Activated T-cell treated with anti-CD3 and anti-CD28 coated beads, Interleukin-2, amount 50 U/mL, for 4 hours (primary cell): ENCODE measurements around the gene RUNX1. TPM values are rescaled to one million over a fixed set of nuclear protein-coding genes. Genes with fewer than 3 reads are reported as not detected.

Experiments
- ATAC-seq, 2 donors: fragments of 200-7000 bp; cut with Tn5 transposase; one replicate each; pipeline ENCODE4 v1.10.0; 2021
- DNase-seq: peaks from one replicate; pipeline ENCODE4 v3.0.0-alpha.2; 2020
- H3K27me3 Mint-ChIP-seq: one replicate; pipeline ENCODE4 v1.8.0; 2021; ENCODE audit warnings: low read depth, mixed read lengths
- H3K36me3 Mint-ChIP-seq: one replicate; pipeline ENCODE4 v1.8.0; 2022; ENCODE audit warnings: mixed read lengths; ENCODE audit not compliant: insufficient read depth
- H3K4me1 Mint-ChIP-seq: one replicate; pipeline ENCODE4 v1.8.0; 2021; ENCODE audit warnings: low read depth, mixed read lengths
- H3K4me3 Mint-ChIP-seq: one replicate; pipeline ENCODE4 v1.8.0; 2021; ENCODE audit warnings: mild to moderate bottlenecking, moderate library complexity, mixed read lengths
- H3K9me3 Mint-ChIP-seq: one replicate; pipeline ENCODE4 v1.8.0; 2021; ENCODE audit warnings: mixed read lengths
- total RNA-seq, 3 donors: library from RNA; stranded (reverse); gene quantifications; one replicate each; pipeline ENCODE4 v1.2.1, GENCODE V29; 2021

Gene RUNX1
- total RNA-seq, 3 donors from 2014 or later = 91.6 to 116 (median 99.9) TPM

DNA sequence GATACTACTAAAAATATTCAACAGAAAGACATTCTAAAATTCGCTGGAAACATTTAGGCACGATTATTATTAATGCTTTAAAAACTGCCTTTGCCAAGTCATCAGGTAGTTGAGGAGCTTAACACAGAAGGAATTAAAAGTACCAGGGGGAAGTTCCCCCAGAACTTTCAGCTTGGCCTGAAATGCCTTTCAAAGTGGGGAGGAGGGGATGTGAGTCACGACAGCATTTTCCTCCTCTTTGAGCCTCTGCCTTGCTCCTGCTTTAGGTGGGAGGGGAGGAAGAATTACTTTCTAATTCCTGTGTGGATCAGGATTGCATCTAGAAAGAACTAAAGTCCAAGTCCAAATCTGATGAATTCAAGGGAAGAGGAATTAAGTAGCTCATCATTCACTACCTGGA, 196.7 kb downstream of the RUNX1 start:
- Mint-ChIP-seq H3K4me1 (peaks cover 5% of the 10 kb centered on the region), H3K36me3 (peaks cover 38% of the 10 kb centered on the region), H3K27me3 (no peaks in the 10 kb centered on the region), H3K4me3 (no peak overlapping the region), H3K9me3 (no peaks in the 10 kb centered on the region)
- ATAC-seq = no peak
- no peak for DNase-seq

DNA sequence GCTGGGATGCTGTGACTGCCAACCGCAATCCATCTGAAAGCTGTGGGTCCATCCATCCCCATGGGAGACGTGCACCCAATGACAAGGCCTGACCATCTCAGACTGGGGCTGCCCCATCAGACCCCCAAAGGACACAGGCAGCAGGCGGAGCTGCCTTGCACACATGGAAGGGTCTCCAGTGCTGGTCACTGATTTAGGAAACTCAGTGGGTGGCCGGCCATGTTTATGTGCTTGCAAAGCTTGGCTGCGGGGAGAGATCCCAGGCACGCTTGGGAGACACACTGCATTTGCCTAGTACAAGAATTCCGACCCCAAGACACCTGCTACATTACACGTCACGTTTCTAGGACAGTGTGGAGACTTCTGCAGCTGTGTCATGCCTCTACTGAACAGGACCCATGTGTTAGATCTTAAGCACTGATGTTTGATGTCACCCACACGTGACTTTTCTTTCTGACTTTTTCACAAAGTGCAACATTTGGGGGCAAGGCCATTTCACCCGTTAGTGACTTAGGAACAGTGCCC, 198.9 kb downstream of the RUNX1 start:
- peaks cover 31% of the 10 kb centered on the region for H3K36me3 Mint-ChIP-seq
- DNase-seq (no peak), ATAC-seq (no peak)
- no peaks in the 10 kb centered on the region for H3K27me3 Mint-ChIP-seq
- H3K4me1 Mint-ChIP-seq = peaks cover 23% of the 10 kb centered on the region
- H3K9me3 Mint-ChIP-seq = no peaks in the 10 kb centered on the region
- H3K4me3 Mint-ChIP-seq = no peak overlapping the region

DNA sequence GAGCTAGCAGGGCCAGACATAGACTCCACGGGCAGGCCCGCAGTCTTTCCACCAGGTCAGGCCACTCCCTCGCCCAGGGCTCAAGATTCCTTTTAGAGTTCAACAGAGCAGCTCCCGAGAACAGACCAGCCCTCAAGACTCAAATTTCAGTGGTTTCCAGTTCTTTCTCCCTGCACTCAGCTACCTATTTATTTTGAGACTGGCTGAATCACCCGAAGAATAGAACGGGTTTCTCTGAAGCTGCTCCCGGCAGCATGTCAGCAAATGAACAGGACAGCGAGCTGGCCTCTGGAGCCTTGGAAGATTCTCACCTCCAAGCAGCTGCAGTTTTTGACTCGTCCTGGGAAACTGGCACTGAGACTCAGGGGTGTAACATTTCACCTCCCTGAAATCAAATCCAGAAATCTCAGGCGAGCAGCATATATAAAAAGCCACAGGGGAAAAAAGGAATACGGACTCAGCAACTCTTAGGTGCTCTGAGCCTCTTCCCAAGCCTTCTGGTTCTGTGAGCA, 202.4 kb downstream of the RUNX1 start:
- Mint-ChIP-seq H3K4me3 (no peak overlapping the region), H3K27me3 (no peaks in the 10 kb centered on the region), H3K9me3 (no peaks in the 10 kb centered on the region), H3K36me3 (peaks cover 31% of the 10 kb centered on the region), H3K4me1 (peaks cover 41% of the 10 kb centered on the region)
- DNase-seq = no peak
- ATAC-seq = no peak

DNA sequence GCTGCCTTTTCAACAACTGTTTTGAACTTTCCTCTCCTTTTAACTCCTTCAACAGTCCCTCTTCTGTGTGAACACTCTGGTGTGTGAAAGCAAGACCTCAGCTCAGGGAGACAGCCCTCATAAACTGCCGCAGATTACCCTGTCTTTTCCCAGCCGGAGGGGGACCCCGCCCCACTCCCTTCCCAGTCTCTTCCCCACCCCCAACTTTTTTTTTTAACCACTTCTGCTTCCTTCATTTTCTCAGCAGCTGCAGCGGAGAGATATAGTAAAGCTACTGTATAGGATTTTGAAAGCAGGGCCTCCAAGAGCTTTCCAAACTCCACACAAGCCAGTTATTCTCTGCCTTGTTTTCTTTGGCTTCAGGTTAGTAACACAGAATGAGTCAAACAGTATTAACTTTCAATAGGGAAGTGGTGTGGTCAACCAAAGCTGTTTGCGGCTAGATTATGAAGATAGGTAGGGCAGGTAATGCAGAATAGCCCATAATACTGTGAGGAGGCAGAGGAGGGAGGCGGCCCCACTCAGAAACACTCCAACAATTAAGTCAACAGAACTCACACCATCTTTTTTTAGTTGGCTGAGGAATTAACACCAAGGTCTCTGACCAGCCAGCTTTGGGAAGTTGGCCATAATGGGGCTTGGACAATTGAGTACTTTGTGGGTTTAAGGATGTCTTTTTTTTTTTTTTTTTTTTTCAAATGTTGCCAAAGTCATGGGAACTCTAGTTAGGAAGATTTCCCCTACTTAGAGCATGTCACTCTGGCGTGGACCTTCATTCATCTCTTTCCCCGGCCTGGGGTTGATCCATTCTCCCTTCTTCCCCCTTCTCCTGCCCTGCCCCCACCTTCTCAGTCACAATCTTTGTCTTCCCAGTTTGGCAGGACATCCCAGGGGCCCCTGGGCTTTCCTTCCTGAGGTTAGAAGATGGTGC, 203.3 kb downstream of the RUNX1 start:
- H3K9me3 Mint-ChIP-seq = no peaks in the 10 kb centered on the region
- no peaks in the 10 kb centered on the region for H3K27me3 Mint-ChIP-seq
- no peak overlapping the region for H3K4me3 Mint-ChIP-seq
- H3K4me1 Mint-ChIP-seq = peaks cover 44% of the 10 kb centered on the region
- DNase-seq (no peak), ATAC-seq (peak; percentile 72 to 76)
- peaks cover 30% of the 10 kb centered on the region for H3K36me3 Mint-ChIP-seq

DNA sequence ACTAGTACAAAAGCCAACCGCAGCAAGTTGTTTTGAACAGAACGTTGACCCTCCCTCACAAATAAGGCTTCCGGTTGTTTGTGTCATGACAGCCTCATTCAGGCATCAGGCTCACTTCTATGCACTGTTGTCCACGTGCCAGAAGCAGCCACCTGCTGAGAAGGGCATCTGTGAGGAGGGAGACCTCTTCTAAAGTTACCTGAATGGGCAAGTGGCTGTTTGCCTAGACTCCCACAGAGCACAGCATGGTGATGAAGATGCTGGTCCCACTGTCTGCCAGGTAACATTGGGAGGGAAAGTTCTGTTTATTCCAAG, 204.2 kb downstream of the RUNX1 start:
- ATAC-seq = no peak
- Mint-ChIP-seq H3K27me3 (no peaks in the 10 kb centered on the region), H3K9me3 (no peaks in the 10 kb centered on the region), H3K4me3 (no peak overlapping the region), H3K36me3 (peaks cover 39% of the 10 kb centered on the region), H3K4me1 (peaks cover 51% of the 10 kb centered on the region)
- no peak for DNase-seq

DNA sequence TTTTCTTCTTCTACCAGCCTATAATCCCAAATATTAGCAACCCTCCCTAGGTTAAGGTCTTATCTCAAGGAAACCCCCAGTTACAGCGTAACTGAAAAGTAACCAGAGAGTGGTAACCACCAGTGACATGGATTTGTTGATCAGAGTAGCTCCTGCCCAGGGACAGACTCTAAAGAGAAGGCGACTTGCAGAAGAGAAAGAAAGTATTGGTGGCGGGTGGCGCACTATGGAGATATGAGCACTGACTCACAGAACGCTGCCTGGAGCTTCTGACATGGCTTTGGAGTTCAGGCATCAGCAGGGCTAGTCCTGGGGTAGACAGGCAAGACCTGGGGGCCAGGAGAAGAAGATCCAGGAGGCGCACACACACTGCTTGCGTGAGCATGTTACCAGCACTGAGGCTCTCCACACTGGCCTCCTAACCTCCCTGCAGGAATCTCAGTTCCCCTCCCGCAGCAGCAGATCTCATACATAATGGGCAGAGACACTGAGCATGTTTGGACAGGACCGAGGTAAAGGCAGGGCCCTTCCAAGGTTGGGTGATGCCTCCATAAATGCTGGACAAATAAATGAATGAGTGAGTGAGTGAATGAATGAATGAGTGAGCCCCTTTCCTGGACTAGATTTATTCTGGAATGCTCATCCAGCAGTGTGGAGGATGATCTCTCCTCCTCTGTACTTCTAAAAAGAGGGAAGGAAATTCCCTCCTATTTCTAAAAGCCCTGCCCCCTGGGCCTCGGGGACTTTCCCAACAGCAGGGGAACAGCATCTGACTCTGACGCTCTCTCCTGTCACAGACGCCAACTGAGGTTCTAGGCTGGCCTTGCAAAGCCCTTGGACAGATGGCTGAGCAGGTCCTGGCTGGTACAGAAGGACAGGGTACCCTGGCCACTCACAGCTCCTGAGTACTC, 204.8 kb downstream of the RUNX1 start:
- DNase-seq (no peak), ATAC-seq (no peak)
- Mint-ChIP-seq H3K27me3 (no peaks in the 10 kb centered on the region), H3K4me3 (no peak overlapping the region), H3K36me3 (peaks cover 46% of the 10 kb centered on the region), H3K9me3 (no peaks in the 10 kb centered on the region), H3K4me1 (peaks cover 57% of the 10 kb centered on the region)

DNA sequence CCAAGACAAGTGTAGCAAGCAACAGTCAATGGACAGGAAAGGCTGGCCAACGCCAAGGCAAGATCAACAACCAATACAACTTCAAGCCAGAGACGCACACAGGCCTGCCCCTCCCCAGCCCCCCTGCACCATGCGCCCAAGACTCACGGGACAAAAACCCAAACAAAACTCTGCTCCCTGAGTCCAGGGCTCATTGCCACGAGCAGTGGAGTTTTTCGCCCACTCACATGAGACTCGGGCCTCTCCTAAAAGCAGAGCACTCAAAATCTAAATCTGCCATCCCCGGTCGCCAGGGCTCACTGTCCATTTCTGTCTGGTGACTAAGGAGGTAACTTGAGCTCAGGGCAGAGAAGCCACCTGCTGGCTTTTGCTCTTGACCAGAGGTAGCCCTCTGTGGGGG, 205.5 kb downstream of the RUNX1 start:
- DNase-seq (no peak), ATAC-seq (no peak)
- Mint-ChIP-seq H3K4me1 (peaks cover 62% of the 10 kb centered on the region), H3K4me3 (no peak overlapping the region), H3K27me3 (no peaks in the 10 kb centered on the region), H3K9me3 (no peaks in the 10 kb centered on the region), H3K36me3 (peaks cover 51% of the 10 kb centered on the region)

DNA sequence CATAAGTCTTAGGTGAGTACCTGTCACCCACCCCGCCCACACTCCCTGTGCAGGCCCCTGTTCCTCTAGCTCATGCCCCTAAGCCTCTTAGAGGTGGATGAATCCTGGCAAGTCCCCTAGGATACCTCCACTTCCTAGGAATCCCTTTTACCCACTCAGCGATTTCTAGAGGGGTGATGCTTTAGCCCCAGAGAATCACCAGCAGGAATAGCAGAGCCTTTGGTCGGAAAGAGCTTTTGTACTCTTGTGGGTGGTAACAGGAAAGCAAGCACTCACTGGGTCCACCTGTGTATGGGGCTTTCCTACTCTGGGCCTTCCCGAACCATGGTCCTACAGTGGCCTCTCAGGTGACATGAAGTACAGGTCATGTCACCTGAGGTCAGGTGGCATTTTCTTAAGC, 207.9 kb downstream of the RUNX1 start:
- no peaks in the 10 kb centered on the region for H3K9me3 Mint-ChIP-seq
- H3K27me3 Mint-ChIP-seq = no peaks in the 10 kb centered on the region
- peaks cover 62% of the 10 kb centered on the region for H3K36me3 Mint-ChIP-seq
- H3K4me1 Mint-ChIP-seq = peaks cover 67% of the 10 kb centered on the region
- DNase-seq = no peak
- no peak overlapping the region for H3K4me3 Mint-ChIP-seq
- no peak for ATAC-seq

DNA sequence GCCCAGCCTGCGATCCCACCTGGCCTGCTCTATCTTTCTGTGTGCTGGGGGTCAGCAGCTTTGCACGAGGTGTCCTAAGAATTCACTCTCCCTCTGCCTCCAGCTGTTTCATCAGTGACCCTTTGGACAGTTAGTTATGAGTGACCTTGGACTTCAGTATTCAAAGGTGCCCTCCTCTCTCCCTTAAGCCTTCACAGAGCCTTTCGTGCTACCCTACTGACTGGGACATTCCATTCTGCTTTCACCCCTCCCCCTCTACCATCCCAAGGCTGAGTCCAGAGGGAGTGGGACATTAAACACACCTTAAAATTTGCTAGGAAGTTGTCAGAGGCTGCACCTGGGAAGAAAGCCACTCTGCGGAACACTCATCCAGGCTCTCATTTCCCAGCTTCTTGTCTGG, 208.4 kb downstream of the RUNX1 start:
- Mint-ChIP-seq H3K4me3 (no peak overlapping the region), H3K36me3 (peaks cover 65% of the 10 kb centered on the region), H3K9me3 (no peaks in the 10 kb centered on the region), H3K27me3 (no peaks in the 10 kb centered on the region), H3K4me1 (peaks cover 67% of the 10 kb centered on the region)
- ATAC-seq (no peak), DNase-seq (no peak)

DNA sequence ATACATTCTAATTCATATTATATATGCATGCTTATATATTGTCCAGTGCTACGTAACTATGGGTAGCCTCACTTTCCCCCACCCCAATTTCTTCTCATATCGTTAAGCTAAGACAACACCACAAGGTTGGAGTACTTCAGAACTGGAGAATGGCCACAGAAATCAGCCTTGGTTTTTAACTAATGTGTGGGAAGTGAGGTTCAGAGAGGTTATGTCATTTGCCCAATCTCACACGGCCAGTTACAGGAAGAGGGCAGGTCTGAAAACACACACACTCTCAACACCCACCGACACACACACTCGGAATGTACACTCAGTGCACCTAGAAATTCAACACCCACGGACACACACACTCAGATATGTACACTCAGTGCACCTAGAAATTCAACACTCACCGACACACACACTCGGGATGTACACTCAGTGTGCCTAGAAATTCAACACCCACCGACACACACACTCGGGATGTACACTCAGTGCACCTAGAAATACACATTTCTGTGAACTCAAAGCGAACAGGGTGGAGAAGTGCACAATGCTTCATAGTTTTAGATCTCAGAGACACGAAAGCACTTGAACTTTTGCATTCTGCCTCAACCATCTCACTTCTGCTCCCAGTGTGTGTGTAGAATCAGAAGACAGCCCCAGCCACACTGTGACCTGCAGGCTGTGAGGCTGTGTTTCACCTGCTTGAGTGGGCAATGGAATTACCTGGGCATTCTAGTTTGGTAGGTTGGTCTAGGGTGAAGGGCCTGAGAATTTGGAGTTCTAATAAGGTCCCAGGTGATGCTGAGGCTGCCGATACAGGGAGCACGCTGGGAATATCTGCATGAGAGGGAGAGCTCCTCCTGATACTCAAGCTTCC, 209.9 kb downstream of the RUNX1 start:
- H3K36me3 Mint-ChIP-seq = peaks cover 54% of the 10 kb centered on the region
- no peak overlapping the region for H3K4me3 Mint-ChIP-seq
- H3K4me1 Mint-ChIP-seq = peaks cover 62% of the 10 kb centered on the region
- H3K27me3 Mint-ChIP-seq = no peaks in the 10 kb centered on the region
- H3K9me3 Mint-ChIP-seq = no peaks in the 10 kb centered on the region
- DNase-seq (no peak), ATAC-seq (no peak)

DNA sequence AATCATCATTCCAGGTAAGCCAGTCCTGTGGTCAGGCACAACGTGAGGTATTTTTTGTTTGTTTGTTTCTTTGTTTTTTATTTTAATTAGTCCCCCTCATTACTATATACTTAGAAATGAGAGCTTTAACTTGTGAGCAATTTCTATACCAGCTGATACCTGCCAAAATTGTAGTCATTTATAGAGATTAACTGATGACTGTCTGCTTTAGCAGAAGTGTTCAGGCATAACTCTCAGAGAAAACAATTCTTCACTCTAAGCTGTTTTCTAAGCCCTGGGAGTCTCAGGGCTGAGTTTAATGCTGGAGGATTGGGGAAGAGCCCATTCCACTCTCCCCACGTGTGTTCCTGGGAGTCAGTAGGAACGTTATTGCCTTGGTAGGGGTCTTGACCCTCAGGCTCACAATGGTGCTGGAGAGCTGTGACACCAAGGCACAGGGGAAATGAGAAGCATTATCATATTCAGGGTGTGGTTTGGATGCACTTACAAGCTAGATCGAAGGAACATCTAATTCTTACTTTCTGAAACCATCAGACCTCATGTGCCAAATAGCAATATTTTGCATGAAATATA, 212.1 kb downstream of the RUNX1 start:
- peak in 1 of 2 donors; percentile 22 for ATAC-seq

DNA sequence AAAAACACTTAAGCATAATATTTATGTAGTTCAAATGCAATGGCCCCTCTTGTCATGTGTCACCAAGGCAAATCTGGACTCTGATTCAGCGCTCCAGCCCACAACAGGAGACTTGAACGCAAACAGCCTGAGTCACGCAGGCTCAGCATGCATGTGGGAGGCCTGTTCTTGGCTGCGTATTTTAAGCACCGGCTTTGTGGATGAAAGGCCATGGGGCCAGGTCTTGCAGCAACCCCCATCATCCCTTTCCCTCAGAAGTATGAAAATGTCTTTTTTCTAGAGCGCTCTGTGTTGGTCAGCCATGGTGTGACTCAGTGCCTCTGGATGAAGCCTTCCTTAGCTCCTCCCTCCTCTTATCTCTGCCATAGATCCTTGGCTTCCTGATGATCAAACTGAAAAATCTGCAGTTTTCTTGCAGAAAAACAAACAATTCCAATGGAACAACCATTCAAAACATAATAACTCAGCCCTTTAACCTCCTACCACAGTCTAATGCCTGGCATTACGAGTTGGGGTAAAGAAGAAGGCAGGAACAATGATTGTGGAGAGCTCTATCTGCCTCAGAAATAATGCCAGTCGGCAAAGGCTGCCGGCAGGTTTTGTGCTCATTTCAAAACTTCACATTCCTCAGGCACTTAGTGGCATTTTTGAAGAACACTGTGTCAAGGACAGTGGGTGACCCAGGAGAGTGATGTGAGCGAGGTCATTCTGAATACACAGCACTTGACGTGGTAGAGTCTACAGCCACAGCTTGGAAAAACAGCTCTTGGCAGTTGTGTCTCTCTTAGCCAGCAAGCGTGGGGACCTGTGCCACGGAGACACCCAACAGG, 212.8 kb downstream of the RUNX1 start:
- Mint-ChIP-seq H3K36me3 (peaks cover 53% of the 10 kb centered on the region), H3K4me3 (no peak overlapping the region), H3K9me3 (no peaks in the 10 kb centered on the region), H3K4me1 (peaks cover 52% of the 10 kb centered on the region), H3K27me3 (no peaks in the 10 kb centered on the region)
- ATAC-seq (peak; percentile 79 to 88), DNase-seq (peak; percentile 16)

More for the DNA sequence above, 212.1 kb downstream of the RUNX1 start:
- Mint-ChIP-seq H3K4me1 (peaks cover 54% of the 10 kb centered on the region), H3K27me3 (no peaks in the 10 kb centered on the region), H3K36me3 (peaks cover 55% of the 10 kb centered on the region), H3K9me3 (no peaks in the 10 kb centered on the region), H3K4me3 (no peak overlapping the region)
- DNase-seq = no peak

DNA sequence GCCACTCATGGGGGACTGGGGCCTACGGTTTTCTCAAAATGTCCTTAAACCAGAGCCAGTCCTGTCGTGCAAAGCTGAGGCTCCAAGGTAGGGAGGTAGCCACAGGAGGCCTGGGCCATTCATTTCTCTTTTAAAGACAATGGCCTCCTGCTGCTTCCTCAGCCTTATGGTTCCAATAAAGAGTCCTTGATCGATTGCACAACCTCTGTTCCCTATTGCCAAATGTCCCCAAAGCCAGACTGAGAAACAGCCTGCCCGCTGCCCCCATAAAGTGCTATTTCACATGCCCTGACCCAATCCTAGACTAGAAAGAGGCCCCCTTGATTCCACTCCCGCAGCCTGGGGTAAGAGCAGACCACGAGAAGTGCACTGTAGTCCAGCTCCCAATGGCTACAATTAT, 213.6 kb downstream of the RUNX1 start:
- DNase-seq (no peak), ATAC-seq (no peak)
- peaks cover 57% of the 10 kb centered on the region for H3K36me3 Mint-ChIP-seq
- no peak overlapping the region for H3K4me3 Mint-ChIP-seq
- no peaks in the 10 kb centered on the region for H3K27me3 Mint-ChIP-seq
- no peaks in the 10 kb centered on the region for H3K9me3 Mint-ChIP-seq
- peaks cover 47% of the 10 kb centered on the region for H3K4me1 Mint-ChIP-seq
